ENCODE results near the gene MGAT5.

DNA sequence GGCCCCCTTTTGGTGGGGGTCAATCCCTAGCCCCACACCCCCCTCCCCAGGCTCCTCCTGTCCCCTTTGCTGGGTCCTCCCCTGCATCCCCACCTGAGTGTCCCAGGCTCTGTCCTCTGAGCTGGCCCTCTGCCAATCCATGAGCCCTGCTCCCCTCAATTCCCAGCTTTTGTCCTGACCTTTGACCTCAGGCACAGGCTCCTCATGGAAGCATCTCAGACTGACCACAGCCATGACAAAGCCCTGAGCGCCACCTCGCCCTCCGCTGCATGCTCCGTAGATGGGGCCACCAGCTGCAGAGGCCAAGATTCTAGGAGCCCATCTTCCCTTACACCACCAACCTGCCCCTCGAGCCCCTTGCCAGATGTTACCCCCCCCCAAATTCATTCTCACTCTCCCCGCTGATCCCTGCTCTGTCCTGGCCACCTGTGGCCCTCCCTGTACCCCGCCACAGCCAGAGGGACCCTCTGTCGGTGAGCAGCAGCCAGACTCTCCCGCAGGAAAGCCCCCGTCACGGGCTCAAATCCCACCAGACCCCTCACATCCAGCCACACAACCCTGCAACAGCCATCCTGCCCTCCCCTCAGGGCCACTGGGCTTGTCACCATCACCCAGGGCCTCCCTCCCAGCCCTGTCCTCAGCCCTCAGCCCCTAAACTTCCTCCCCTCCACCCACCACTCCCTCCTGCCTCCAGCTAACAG, 206.0 kb downstream of the MGAT5 start:
- TF ChIP-seq, protein P1, sequence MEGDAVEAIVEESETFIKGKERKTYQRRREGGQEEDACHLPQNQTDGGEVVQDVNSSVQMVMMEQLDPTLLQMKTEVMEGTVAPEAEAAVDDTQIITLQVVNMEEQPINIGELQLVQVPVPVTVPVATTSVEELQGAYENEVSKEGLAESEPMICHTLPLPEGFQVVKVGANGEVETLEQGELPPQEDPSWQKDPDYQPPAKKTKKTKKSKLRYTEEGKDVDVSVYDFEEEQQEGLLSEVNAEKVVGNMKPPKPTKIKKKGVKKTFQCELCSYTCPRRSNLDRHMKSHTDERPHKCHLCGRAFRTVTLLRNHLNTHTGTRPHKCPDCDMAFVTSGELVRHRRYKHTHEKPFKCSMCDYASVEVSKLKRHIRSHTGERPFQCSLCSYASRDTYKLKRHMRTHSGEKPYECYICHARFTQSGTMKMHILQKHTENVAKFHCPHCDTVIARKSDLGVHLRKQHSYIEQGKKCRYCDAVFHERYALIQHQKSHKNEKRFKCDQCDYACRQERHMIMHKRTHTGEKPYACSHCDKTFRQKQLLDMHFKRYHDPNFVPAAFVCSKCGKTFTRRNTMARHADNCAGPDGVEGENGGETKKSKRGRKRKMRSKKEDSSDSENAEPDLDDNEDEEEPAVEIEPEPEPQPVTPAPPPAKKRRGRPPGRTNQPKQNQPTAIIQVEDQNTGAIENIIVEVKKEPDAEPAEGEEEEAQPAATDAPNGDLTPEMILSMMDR (IDR thresholded peaks at IDR 0.05; ENCODE audit: low read depth, low read length), result no peak
- no peak for TF ChIP-seq EZH2phosphoT487 (IDR thresholded peaks at IDR 0.05; ENCODE audit: low read depth)

Measured in OCI-LY3 (cell line).